ENCODE results near the gene RNF4.

DNA sequence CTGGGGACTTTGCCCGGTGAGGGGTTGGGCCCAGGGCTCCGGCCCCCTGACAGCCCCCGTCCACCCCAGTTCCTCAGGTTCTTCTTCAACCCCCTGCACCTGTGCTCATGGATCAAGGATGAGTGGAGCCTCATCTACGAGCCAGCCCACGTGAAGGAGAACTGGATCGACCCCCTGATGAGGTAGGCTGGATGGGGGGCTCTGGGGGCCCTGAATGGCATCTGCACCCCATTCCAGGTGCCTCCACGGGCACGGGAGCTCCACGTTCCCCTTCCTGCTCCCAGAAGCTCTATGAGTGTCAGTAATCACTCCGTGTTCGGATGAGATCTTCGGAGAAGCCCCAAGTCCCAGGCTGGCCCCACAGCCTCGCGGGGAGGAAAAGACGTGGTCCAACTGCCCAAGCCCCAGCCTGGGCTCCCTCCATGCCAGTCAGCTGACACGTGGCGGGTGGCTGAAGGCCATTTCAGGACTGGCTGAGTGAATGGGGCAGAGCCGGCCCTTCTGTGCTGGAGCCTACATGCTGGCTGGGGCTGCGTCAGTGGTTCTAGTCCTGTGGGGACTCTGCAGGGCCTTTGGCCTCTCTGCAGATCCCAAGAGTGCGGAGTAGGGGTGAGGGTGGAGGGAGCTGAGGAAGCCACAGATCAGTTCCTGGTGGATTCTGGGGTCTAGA lies 25.7 kb upstream of the RNF4 start:
- TF ChIP-seq ZNF8 (CRISPR knock-in tag; IDR thresholded peaks at IDR 0.05) (no peak), RARB (CRISPR knock-in tag; IDR thresholded peaks at IDR 0.05) (no peak)
- TF ChIP-seq, protein P1, sequence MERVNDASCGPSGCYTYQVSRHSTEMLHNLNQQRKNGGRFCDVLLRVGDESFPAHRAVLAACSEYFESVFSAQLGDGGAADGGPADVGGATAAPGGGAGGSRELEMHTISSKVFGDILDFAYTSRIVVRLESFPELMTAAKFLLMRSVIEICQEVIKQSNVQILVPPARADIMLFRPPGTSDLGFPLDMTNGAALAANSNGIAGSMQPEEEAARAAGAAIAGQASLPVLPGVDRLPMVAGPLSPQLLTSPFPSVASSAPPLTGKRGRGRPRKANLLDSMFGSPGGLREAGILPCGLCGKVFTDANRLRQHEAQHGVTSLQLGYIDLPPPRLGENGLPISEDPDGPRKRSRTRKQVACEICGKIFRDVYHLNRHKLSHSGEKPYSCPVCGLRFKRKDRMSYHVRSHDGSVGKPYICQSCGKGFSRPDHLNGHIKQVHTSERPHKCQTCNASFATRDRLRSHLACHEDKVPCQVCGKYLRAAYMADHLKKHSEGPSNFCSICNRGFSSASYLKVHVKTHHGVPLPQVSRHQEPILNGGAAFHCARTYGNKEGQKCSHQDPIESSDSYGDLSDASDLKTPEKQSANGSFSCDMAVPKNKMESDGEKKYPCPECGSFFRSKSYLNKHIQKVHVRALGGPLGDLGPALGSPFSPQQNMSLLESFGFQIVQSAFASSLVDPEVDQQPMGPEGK (CRISPR knock-in tag; IDR thresholded peaks at IDR 0.05; ENCODE audit: borderline replicate concordance): no peak

Measured in SK-N-SH treated with all-trans-retinoic acid at 6 μM for 48 hours (cell line).